HL-60 (cell line): Measurements from ENCODE around the gene FGGY.

ENCODE experiments used
- CTCF ChIP-seq: IDR thresholded peaks from one replicate; pipeline ENCODE4 v1.5.1; 2011; ENCODE audit warnings: low read length, control low read depth, inconsistent platforms; ENCODE audit not compliant: insufficient read depth
- REST ChIP-seq: IDR thresholded peaks from 2 replicates; pipeline ENCODE4 v1.6.1; 2012; ENCODE audit warnings: low read depth; ENCODE audit not compliant: insufficient replicate concordance

- TF ChIP-seq CTCF, result no peak
- no peak for TF ChIP-seq REST
Measured at GRCh38 chr1:59768792-59769735, 472.2 kb downstream of the FGGY start.
